Activated CD4-positive, alpha-beta T cell treated with anti-CD3 and anti-CD28 coated beads, Interleukin-2, amount 10 ng/mL, durations not matched to agents 7 days and 5 days (primary cell): ENCODE data around the gene FBXO31. TPM values are rescaled to one million over a fixed set of nuclear protein-coding genes. Genes with fewer than 3 reads are reported as not detected.

Experiments used
- CTCF ChIA-PET: fragments of 350-600 bp; sonication (Branson Sonifier 250); formaldehyde crosslinking; loops from one replicate; lab custom pipeline; 2021; ENCODE audit warnings: antibody characterized with exemption; lab: Charles Lee
- POLR2A ChIA-PET: fragments of 350-600 bp; sonication (Branson Sonifier 250); formaldehyde crosslinking; loops from one replicate; lab custom pipeline; 2021; ENCODE audit warnings: antibody characterized with exemption; lab: Charles Lee
- DNase-seq: peaks from one replicate; pipeline ENCODE4 v3.0.0-alpha.2; 2020
- H3K27ac Mint-ChIP-seq: one replicate; pipeline ENCODE4 v1.8.0; 2021; ENCODE audit warnings: mild to moderate bottlenecking, moderate library complexity, mixed read lengths
- H3K27me3 Mint-ChIP-seq: one replicate; pipeline ENCODE4 v1.8.0; 2021; ENCODE audit warnings: mixed read lengths
- H3K36me3 Mint-ChIP-seq: one replicate; pipeline ENCODE4 v1.8.0; 2021; ENCODE audit warnings: low read depth, mixed read lengths
- H3K4me1 Mint-ChIP-seq: one replicate; pipeline ENCODE4 v1.8.0; 2021; ENCODE audit warnings: mixed read lengths
- H3K4me3 Mint-ChIP-seq: one replicate; pipeline ENCODE4 v1.8.0; 2021; ENCODE audit warnings: mild to moderate bottlenecking, moderate library complexity, mixed read lengths
- H3K9me3 Mint-ChIP-seq: one replicate; pipeline ENCODE4 v1.8.0; 2021; ENCODE audit warnings: mixed read lengths
- total RNA-seq, 2 experiments: library from RNA; stranded (reverse); gene quantifications; one replicate each; pipeline ENCODE4 v1.2.3, GENCODE V29; 2021

FBXO31 gene
- total RNA-seq, 2 experiments from 2014 or later, result 27.4 to 30.6 TPM

DNA sequence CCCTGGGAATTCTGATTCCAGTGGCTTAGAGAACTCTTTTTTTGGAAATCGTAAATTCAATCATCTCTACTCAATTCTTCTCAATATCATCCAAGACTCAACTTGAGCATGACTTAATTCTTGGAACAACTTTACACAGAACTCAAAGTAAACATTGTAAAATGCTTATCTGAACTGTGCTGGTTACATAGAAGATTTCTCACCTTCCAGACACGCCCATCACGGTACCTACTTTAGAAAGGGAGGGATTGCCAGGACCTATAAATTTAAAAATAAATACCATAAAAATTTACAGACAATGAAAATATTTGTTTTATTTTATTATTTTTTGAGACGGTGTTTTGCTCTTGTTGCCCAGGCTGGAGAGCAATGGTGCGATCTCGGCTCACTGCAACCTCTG, 35.1 kb upstream of the FBXO31 start:
- Mint-ChIP-seq H3K27ac (no peak overlapping the region), H3K27me3 (no peaks in the 10 kb centered on the region), H3K9me3 (no peaks in the 10 kb centered on the region), H3K4me1 (no peaks in the 10 kb centered on the region), H3K4me3 (no peak overlapping the region), H3K36me3 (peaks cover 9% of the 10 kb centered on the region)
- DNase-seq, result no peak
- CTCF ChIA-PET, result no interaction called here
- POLR2A ChIA-PET, result no interaction called here

DNA sequence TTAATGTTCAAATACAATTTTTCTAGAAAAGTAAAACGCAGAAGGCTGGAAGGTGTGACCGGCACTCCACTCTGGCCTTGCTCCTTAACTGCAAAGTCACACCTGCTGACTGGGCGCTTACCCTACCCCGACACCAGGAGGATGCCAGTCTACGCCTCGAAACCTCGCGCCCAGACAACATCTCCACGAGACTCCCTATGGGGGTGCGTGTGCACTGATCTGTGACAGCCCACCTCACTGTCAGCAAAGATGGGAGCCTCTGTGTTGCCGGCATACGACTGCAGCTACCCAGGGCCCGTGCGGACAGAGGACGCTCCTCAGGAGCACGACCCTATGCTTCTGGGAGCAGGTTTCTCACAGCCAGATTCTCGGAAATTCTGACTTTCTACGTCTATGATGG, 34.6 kb upstream of the FBXO31 start:
- POLR2A ChIA-PET, result no interaction called here

DNA sequence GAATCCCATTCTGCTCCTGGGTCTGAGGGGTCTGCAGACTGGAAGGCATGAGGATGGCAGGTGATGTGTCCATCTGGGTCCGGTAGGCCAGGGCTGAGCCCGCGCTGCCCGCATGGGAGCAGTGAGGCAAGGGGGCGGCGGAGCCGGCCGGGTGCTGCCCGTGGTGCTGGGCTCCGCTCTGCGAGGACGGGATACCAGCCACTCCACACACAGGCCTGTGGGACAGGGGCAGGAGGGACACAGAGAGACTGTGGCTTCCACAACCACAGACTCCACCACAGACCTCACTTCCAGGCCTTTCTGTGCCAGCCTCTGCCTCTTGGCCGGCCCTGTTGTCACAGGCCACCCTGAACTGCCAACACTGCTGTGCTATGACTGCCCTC, 33.9 kb upstream of the FBXO31 start:
- no peak for DNase-seq
- no peaks in the 10 kb centered on the region for H3K4me1 Mint-ChIP-seq
- ChIA-PET CTCF (interaction anchor here (1.2 to 1.7 kb wide), 3 partner anchors 22 to 218 kb away, joined by 3 to 16 read pairs (median 3); no protein-coding TSS in a partner anchor), POLR2A (no interaction called here)
- peaks cover 7% of the 10 kb centered on the region for H3K36me3 Mint-ChIP-seq
- no peaks in the 10 kb centered on the region for H3K27me3 Mint-ChIP-seq
- no peaks in the 10 kb centered on the region for H3K9me3 Mint-ChIP-seq
- no peak overlapping the region for H3K27ac Mint-ChIP-seq
- H3K4me3 Mint-ChIP-seq, result no peak overlapping the region

More for the DNA sequence above, 34.6 kb upstream of the FBXO31 start:
- H3K9me3 Mint-ChIP-seq, result no peaks in the 10 kb centered on the region
- no peak overlapping the region for H3K4me3 Mint-ChIP-seq
- no peaks in the 10 kb centered on the region for H3K27me3 Mint-ChIP-seq
- no peaks in the 10 kb centered on the region for H3K4me1 Mint-ChIP-seq
- H3K27ac Mint-ChIP-seq, result no peak overlapping the region
- CTCF ChIA-PET, result no interaction called here
- no peak for DNase-seq
- H3K36me3 Mint-ChIP-seq, result peaks cover 9% of the 10 kb centered on the region

DNA sequence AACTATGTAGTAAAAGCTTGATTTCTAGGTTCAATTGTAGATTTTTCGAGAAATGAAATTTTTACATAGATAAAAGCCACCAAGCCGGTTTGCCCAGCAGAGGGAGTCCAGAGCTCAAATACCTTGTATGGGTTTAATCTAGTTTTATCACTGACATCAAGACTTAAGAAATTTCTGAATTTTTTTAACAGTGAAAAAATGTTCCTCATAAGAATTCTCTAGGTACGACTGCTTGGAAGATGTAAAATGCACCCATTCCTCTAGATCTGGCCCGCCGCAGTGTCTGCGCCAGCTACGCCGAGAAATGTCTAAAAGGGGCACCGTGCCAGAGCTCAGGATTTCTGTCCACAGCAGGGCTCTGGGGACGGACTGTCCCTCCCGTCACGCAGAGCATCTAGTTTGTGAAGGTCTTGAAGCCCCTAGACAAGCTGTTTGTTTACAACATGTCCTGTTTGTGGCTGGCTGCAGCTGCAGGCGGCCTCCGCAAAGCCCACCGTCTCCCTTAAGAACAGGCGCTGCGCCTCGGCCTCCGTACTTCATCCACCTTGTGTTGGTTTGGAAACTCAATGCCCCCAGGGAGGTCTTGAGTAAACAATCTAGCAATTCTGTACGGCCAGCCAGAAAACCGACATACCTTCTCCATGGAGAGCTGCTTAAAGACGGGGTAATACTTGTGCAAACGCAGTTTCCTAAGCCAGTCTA, 33.4 kb upstream of the FBXO31 start:
- Mint-ChIP-seq H3K4me1 (no peaks in the 10 kb centered on the region), H3K9me3 (no peaks in the 10 kb centered on the region), H3K36me3 (peaks cover 3% of the 10 kb centered on the region), H3K27ac (no peak overlapping the region), H3K27me3 (no peaks in the 10 kb centered on the region), H3K4me3 (no peak overlapping the region)
- POLR2A ChIA-PET, result no interaction called here
- CTCF ChIA-PET, result interaction anchor here (0.6 to 1.7 kb wide), 7 partner anchors 9 to 249 kb away, joined by 3 to 16 read pairs (median 3); no protein-coding TSS in a partner anchor
- DNase-seq, result peak; percentile 49

DNA sequence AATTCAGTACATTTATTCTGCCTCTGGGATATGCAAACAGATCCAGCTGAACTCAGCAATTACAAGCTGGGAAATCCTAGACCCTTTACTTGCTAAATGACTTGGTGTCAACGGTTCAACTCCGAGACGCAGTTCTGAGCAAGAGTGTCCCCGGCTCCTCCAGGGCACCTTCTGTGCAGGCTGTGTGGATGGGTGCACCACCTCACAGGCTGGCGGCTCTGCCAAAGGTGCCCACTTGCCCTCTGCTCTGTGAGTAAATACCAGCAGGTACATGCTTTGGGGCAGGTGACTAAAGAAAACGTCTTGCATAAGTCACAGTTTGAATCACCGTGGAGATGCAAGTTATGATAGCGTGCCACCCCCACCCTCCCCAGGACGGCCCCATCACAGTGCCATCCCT, 31.9 kb upstream of the FBXO31 start:
- DNase-seq, result no peak
- Mint-ChIP-seq H3K9me3 (no peaks in the 10 kb centered on the region), H3K36me3 (peaks cover 2% of the 10 kb centered on the region), H3K27me3 (no peaks in the 10 kb centered on the region), H3K27ac (no peak overlapping the region), H3K4me3 (no peak overlapping the region), H3K4me1 (no peaks in the 10 kb centered on the region)
- POLR2A ChIA-PET, result no interaction called here
- CTCF ChIA-PET, result no interaction called here

DNA sequence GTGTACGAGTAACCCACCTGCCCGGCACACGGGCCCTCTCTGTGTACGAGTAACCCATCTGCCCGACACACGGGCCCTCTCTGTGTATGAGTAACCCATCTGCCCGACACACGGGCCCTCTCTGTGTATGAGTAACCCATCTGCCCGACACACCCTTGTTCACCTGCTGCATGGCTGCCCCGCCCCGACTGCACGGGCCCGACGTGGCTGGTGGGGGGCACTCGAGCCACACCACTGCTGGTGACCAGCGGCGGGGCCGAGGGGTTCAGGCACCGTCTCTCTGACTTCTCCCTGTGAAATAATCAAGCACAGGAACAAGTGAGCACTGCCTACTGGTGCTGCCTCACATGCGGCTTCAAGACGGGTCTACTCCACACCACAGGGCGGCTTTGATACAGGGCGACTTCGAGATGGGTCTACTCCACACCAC, 30.7 kb upstream of the FBXO31 start:
- H3K27me3 Mint-ChIP-seq, result no peaks in the 10 kb centered on the region
- DNase-seq, result no peak
- CTCF ChIA-PET, result no interaction called here
- no peaks in the 10 kb centered on the region for H3K9me3 Mint-ChIP-seq
- H3K4me3 Mint-ChIP-seq, result no peak overlapping the region
- H3K4me1 Mint-ChIP-seq, result no peaks in the 10 kb centered on the region
- POLR2A ChIA-PET, result no interaction called here
- H3K36me3 Mint-ChIP-seq, result peaks cover 2% of the 10 kb centered on the region
- H3K27ac Mint-ChIP-seq, result no peak overlapping the region

DNA sequence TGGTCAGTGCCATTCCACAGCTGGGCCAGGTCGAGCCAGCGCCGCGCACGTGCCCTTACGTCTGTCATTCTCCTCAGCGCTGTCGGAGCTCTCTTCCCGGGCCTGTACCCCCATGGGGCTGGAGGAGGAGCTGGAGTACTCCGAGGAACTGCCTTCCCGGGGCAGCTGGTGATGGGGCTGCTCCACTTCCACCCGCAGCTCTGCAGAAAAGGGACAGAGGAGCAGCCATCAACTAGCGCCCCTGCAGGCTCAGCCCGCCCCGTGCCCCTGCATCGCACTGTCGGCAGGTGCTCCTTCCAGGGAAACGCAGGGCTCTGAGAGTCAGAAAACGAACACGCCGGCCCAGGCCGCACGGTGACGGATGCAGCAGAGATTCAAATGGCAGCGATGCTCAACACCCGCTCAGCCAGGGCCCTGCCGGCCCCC, 29.4 kb upstream of the FBXO31 start:
- ChIA-PET CTCF (interaction anchor here (1.2 kb wide), 1 partner anchor 18 kb away, joined by 7 read pairs; no protein-coding TSS in a partner anchor), POLR2A (no interaction called here)
- H3K27ac Mint-ChIP-seq, result peak overlapping the region; percentile 36
- H3K4me1 Mint-ChIP-seq, result no peaks in the 10 kb centered on the region
- no peak overlapping the region for H3K4me3 Mint-ChIP-seq
- H3K27me3 Mint-ChIP-seq, result no peaks in the 10 kb centered on the region
- H3K9me3 Mint-ChIP-seq, result no peaks in the 10 kb centered on the region
- DNase-seq, result no peak
- H3K36me3 Mint-ChIP-seq, result peaks cover 2% of the 10 kb centered on the region

DNA sequence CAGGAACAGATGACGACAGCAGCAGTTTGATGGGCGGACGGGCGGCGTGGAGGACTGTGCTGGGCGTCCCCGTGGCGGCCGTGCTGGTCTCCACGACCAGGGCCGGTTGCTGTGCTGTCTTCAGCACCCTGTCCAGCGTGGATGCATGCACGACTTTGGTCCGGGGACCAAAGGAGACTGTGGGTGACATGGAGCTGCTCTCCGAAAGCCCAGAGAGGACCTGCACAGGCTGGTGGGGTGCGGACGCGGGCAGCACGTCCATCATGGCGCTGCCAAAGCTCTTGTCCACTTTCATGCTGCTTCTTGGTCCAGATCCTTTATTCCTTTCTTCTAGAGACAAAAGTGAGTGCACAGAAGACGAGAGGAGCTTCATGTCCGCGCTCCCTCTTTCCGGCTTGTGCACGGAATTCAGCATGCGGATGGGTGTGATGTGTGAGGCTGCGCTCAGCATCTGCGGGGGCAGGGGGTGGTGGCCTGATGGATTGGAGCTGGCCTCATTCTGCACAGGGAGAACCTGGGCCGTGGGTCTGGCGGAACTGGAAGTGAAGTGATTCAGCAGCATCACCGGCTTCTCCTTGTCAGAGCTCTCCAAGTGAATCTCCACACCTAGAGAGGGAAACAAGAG, 28.9 kb upstream of the FBXO31 start:
- no peak for DNase-seq
- CTCF ChIA-PET, result interaction anchor here (1.2 kb wide), 1 partner anchor 18 kb away, joined by 7 read pairs; no protein-coding TSS in a partner anchor
- POLR2A ChIA-PET, result no interaction called here
- no peak overlapping the region for H3K27ac Mint-ChIP-seq
- H3K4me1 Mint-ChIP-seq, result peaks cover under 1% of the 10 kb centered on the region
- no peaks in the 10 kb centered on the region for H3K9me3 Mint-ChIP-seq
- H3K4me3 Mint-ChIP-seq, result no peak overlapping the region
- H3K27me3 Mint-ChIP-seq, result no peaks in the 10 kb centered on the region
- peaks cover 2% of the 10 kb centered on the region for H3K36me3 Mint-ChIP-seq

DNA sequence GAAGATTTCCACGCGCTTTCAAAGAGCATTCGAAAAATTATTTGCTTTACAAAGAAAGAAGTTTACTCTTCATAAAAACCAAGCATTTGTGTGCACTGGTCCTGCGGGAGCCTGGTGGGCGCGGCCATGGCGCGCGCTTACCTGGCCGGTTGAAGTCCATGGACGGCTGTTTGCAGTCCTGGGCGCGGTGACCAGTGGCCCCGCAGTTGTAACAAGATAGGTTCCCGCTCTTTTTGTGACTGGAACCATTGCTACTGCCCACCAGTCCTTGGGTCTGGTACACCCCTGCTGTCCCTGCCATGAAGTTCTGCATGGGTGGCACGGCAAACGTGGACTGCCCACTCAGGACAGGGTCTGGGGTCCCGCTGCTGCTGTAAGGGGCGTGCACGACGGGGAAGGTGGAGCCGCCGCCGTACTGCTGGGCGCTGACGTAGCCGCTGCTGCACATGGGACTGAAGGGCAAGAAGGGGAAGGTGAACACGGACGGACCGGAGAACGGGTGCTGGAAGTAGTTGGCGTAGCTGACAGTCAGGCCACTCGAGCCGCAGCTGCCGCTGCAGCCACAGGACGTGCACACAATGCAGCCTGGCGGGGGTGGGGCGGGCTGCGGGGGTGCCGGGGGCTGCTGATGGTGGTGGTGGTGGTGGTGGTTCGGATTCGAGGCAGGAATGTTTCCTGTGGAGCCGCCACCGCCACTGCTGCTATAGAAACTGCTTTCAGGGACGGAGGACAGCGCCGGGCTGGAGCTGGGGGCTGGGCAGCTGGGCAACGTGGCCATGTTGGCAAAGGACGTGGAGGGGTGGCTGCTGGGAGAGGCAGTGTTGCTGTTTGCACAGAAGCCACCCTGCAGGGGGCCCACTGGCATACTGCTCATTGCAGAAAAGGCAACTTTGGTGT, 28.0 kb upstream of the FBXO31 start:
- no peak overlapping the region for H3K4me3 Mint-ChIP-seq
- peaks cover 2% of the 10 kb centered on the region for H3K4me1 Mint-ChIP-seq
- no peak for DNase-seq
- ChIA-PET CTCF (interaction anchor here (1.2 kb wide), 1 partner anchor 17 kb away, joined by 7 read pairs; no protein-coding TSS in a partner anchor), POLR2A (no interaction called here)
- no peak overlapping the region for H3K27ac Mint-ChIP-seq
- H3K9me3 Mint-ChIP-seq, result no peaks in the 10 kb centered on the region
- no peaks in the 10 kb centered on the region for H3K27me3 Mint-ChIP-seq
- H3K36me3 Mint-ChIP-seq, result peaks cover 4% of the 10 kb centered on the region

DNA sequence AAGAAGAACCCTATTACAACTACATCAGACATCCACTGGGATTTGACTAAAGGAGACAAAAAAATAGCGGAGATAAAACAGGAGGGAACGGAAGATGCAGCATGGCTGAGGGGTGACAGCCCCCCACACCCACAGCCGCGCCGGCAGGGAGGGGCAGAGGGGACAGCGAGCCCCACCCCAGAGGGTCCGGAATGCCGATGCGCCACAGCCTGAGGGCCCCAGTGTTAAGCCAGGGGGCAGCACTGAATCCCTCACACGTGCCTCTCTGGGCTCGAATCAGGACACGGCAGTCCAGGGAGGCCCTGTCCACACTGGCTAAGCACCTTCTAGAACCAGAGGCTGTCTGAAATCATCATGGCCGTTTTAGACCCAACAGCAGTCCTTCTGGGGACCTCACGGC, 27.4 kb upstream of the FBXO31 start:
- Mint-ChIP-seq H3K4me1 (peaks cover 2% of the 10 kb centered on the region), H3K27ac (no peak overlapping the region), H3K27me3 (no peaks in the 10 kb centered on the region), H3K4me3 (no peak overlapping the region), H3K36me3 (peaks cover 4% of the 10 kb centered on the region), H3K9me3 (no peaks in the 10 kb centered on the region)
- ChIA-PET POLR2A (no interaction called here), CTCF (interaction anchor here (0.6 kb wide), 1 partner anchor 14 kb away, joined by 3 read pairs; no protein-coding TSS in a partner anchor)
- DNase-seq, result no peak

DNA sequence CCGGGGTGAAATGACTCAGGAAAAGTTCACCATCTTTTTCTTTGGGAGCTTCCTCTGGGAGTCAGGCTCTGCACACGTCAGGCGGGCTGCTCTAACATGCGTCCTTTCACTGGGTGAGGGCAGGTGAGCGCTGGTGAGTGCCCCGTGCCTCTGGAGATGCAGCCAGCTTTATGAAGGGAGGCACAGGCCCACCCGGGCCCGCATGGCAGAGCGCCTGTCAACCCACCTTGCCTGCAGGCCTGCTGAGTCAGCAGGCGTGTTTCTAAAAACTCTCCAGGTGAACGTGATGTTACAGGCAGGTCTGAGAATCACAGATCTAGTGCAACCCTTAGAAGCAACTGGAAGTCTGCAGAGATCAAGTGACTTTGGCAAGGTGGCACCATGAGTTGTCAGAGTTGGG, 27.0 kb upstream of the FBXO31 start:
- peaks cover 2% of the 10 kb centered on the region for H3K4me1 Mint-ChIP-seq
- no peak for DNase-seq
- H3K9me3 Mint-ChIP-seq, result no peaks in the 10 kb centered on the region
- H3K27me3 Mint-ChIP-seq, result no peaks in the 10 kb centered on the region
- no peak overlapping the region for H3K27ac Mint-ChIP-seq
- H3K36me3 Mint-ChIP-seq, result peaks cover 4% of the 10 kb centered on the region
- ChIA-PET POLR2A (no interaction called here), CTCF (interaction anchor here (0.6 kb wide), 1 partner anchor 14 kb away, joined by 3 read pairs; no protein-coding TSS in a partner anchor)
- no peak overlapping the region for H3K4me3 Mint-ChIP-seq

DNA sequence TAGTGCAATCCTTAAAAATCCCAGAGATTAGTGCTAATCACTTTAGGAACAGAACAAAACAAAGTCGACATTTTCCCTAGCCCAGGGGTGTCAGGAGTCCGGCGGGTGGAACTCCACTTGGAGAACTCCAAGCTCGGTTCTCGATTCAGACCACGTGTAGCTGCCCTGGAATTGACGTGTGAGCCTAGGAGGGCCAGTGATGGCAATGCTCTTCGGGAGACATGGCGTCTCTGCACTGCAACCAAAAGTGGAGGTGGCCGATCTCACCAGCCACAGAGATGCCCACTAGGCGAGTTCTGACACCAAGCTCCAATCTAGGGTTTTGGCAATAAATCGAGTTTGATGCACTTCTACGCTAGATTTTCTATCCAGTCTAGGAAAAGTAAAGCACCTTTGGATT, 26.2 kb upstream of the FBXO31 start:
- DNase-seq, result no peak
- Mint-ChIP-seq H3K27ac (no peak overlapping the region), H3K36me3 (peaks cover 8% of the 10 kb centered on the region), H3K9me3 (no peaks in the 10 kb centered on the region), H3K4me3 (no peak overlapping the region), H3K4me1 (peaks cover 2% of the 10 kb centered on the region), H3K27me3 (no peaks in the 10 kb centered on the region)
- POLR2A ChIA-PET, result no interaction called here
- CTCF ChIA-PET, result interaction anchor here (0.6 kb wide), 1 partner anchor 51 kb away, joined by 4 read pairs; no protein-coding TSS in a partner anchor
